ENCODE results near the gene TP53I11.

Gene TP53I11

GRCh38 chr11:44955015-44955738 is 4.5 kb upstream of the TP53I11 start:
- DNase-seq (ENCODE audit: low read depth): no peak

- no peak for DNase-seq (ENCODE audit: low read depth)
Observed at GRCh38 chr11:44954051-44954906, 3.6 kb upstream of the TP53I11 start.

- DNase-seq (ENCODE audit: low read depth): no peak
Observed at GRCh38 chr11:44952500-44953260, 2.0 kb upstream of the TP53I11 start.

- no peak for DNase-seq (ENCODE audit: low read depth)
Observed at GRCh38 chr11:44952082-44952481, 1.4 kb upstream of the TP53I11 start.

- DNase-seq (ENCODE audit: low read depth): no peak
Observed at GRCh38 chr11:44950031-44950624, 555 bp downstream of the TP53I11 start.

- no peak for DNase-seq (ENCODE audit: low read depth)
Observed at GRCh38 chr11:44949160-44950030, 1.3 kb downstream of the TP53I11 start.

GRCh38 chr11:44948155-44948554 is 2.5 kb downstream of the TP53I11 start:
- DNase-seq (ENCODE audit: low read depth): no peak

GRCh38 chr11:44947114-44947513 is 3.6 kb downstream of the TP53I11 start:
- DNase-seq (ENCODE audit: low read depth): no peak

GRCh38 chr11:44946263-44946662 is 4.4 kb downstream of the TP53I11 start:
- no peak for DNase-seq (ENCODE audit: low read depth)

- no peak for DNase-seq (ENCODE audit: low read depth)
Observed at GRCh38 chr11:44945666-44946065, 5.0 kb downstream of the TP53I11 start.

- no peak for DNase-seq (ENCODE audit: low read depth)
Observed at GRCh38 chr11:44944853-44945235, 5.8 kb downstream of the TP53I11 start.

- no peak for DNase-seq (ENCODE audit: low read depth)
Observed at GRCh38 chr11:44944181-44944852, 6.4 kb downstream of the TP53I11 start.

GRCh38 chr11:44943696-44944095 is 7.0 kb downstream of the TP53I11 start:
- DNase-seq (ENCODE audit: low read depth): no peak

- DNase-seq (ENCODE audit: low read depth): no peak
Observed at GRCh38 chr11:44943118-44943517, 7.6 kb downstream of the TP53I11 start.

- DNase-seq (ENCODE audit: low read depth): no peak
Observed at GRCh38 chr11:44942029-44942955, 8.4 kb downstream of the TP53I11 start.

- DNase-seq (ENCODE audit: low read depth): no peak
Observed at GRCh38 chr11:44941259-44942021, 9.2 kb downstream of the TP53I11 start.

GRCh38 chr11:44940835-44941234 is 9.8 kb downstream of the TP53I11 start:
- no peak for DNase-seq (ENCODE audit: low read depth)

GRCh38 chr11:44940404-44940803 is 10.3 kb downstream of the TP53I11 start:
- DNase-seq (ENCODE audit: low read depth): no peak
